B cell (primary cell): ENCODE results near the gene PHKA2. TPM values are rescaled to one million over a fixed set of nuclear protein-coding genes. Genes with fewer than 3 reads are reported as not detected.
A peak's percentile ranks its signal among the peaks of the same experiment; 100 is the strongest.

ENCODE experiments used
- ATAC-seq: fragments of 200-7000 bp; cut with Tn5 transposase; one replicate; pipeline ENCODE4 v1.10.0; 2021; ENCODE audit warnings: low read depth, mild to moderate bottlenecking, moderate number of reproducible peaks, moderate library complexity
- CTCF ChIA-PET: fragments of 350-600 bp; sonication (Branson Sonifier 250); formaldehyde crosslinking; loops from one replicate; lab custom pipeline; 2021; ENCODE audit warnings: antibody characterized with exemption, inconsistent platforms; lab: Charles Lee
- POLR2A ChIA-PET: fragments of 350-600 bp; sonication (Branson Sonifier 250); formaldehyde crosslinking; loops from one replicate; lab custom pipeline; 2021; ENCODE audit warnings: antibody characterized with exemption; lab: Charles Lee
- DNase-seq: peaks from one replicate; pipeline ENCODE4 v3.0.0; 2013
- H2AFZ ChIP-seq: 2 replicates; pipeline ENCODE4 v1.6.1; 2012; ENCODE audit warnings: mild to moderate bottlenecking, low read depth, low read length; ENCODE audit not compliant: insufficient read depth, poor library complexity, severe bottlenecking
- H3K27ac ChIP-seq, 2 donors: 1 replicate in 1 of 2; 2 replicates in 1 of 2; pipeline ENCODE4 v1.5.1; 2012 to 2013; ENCODE audit warnings: low read length in 2 of 2, mild to moderate bottlenecking in 2 of 2, moderate library complexity in 1 of 2
- H3K27me3 ChIP-seq, 4 experiments: fragments of 200-600 bp in 1 of 4; sonication (generic) in 1 of 4; replicated peaks in 1 of 4; 1 replicate in 2 of 4; 2 replicates in 2 of 4; pipeline versions ENCODE4 v1.6.1 to v1.7.0; 2013 to 2016; ENCODE audit warnings: low read length in 3 of 4, mild to moderate bottlenecking in 2 of 4, mixed read lengths in 1 of 4, moderate library complexity in 1 of 4; ENCODE audit not compliant: insufficient read depth in 4 of 4, control insufficient read depth in 3 of 4; ENCODE audit errors: control extremely low read depth in 1 of 4
- H3K36me3 ChIP-seq, 2 experiments: replicated peaks in 1 of 2; 1 replicate in 1 of 2; 2 replicates in 1 of 2; pipeline versions ENCODE4 v1.6.1 to v1.7.1; 2013; ENCODE audit warnings: low read length in 1 of 2; ENCODE audit not compliant: insufficient read depth in 2 of 2, control insufficient read depth in 1 of 2; ENCODE audit errors: control extremely low read depth in 1 of 2, extremely low read depth in 1 of 2
- H3K4me1 ChIP-seq, 2 donors: fragments of 200-600 bp in 1 of 2; sonication (generic) in 1 of 2; 1 replicate in 1 of 2; 2 replicates in 1 of 2; pipeline versions ENCODE4 v1.5.1 to v1.6.1; 2013 to 2017; ENCODE audit warnings: low read length in 2 of 2; ENCODE audit not compliant: control insufficient read depth in 2 of 2, insufficient read depth in 2 of 2
- H3K4me2 ChIP-seq: replicated peaks from 2 replicates; pipeline ENCODE3; 2012; ENCODE audit warnings: mild to moderate bottlenecking, low read depth, low read length; ENCODE audit not compliant: poor library complexity, severe bottlenecking
- H3K4me3 ChIP-seq, 5 experiments: fragments of 200-600 bp in 1 of 5; sonication (generic) in 1 of 5; 1 replicate in 3 of 5; 2 replicates in 2 of 5; pipeline versions ENCODE4 v1.5.1 to v1.7.0; 2011 to 2016; ENCODE audit warnings: low read length in 4 of 5, mild to moderate bottlenecking in 4 of 5, low read depth in 2 of 5, control low read depth in 1 of 5, moderate library complexity in 1 of 5; ENCODE audit not compliant: insufficient read depth in 1 of 5; ENCODE audit errors: control extremely low read depth in 1 of 5, extremely low read depth in 1 of 5
- H3K79me2 ChIP-seq: fragments of 200-600 bp; sonication (generic); one replicate; pipeline ENCODE4 v1.6.0; 2016; ENCODE audit warnings: low read length; ENCODE audit not compliant: control insufficient read depth, insufficient read depth
- H3K9ac ChIP-seq: fragments of 200-600 bp; sonication (generic); 2 replicates; pipeline ENCODE4 v1.6.1; 2017; ENCODE audit warnings: mild to moderate bottlenecking, low read length, moderate library complexity
- H3K9me3 ChIP-seq, 3 donors: one replicate each; pipeline versions ENCODE4 v1.6.1 to v1.7.1; 2013; ENCODE audit warnings: low read length in 2 of 3; ENCODE audit not compliant: control insufficient read depth in 2 of 3, insufficient read depth in 1 of 3; ENCODE audit errors: control extremely low read depth in 1 of 3
- H4K20me1 ChIP-seq: 2 replicates; pipeline ENCODE4 v1.6.0; 2012; ENCODE audit warnings: mild to moderate bottlenecking, low read length; ENCODE audit not compliant: insufficient read depth, control insufficient read depth, poor library complexity, severe bottlenecking
- H3K27ac Mint-ChIP-seq: one replicate; pipeline ENCODE4 v1.8.0; 2021; ENCODE audit warnings: mixed read lengths
- H3K27me3 Mint-ChIP-seq: one replicate; pipeline ENCODE4 v1.8.0; 2021; ENCODE audit warnings: mixed read lengths
- H3K4me1 Mint-ChIP-seq: one replicate; pipeline ENCODE4 v1.8.0; 2021; ENCODE audit warnings: mixed read lengths
- H3K4me3 Mint-ChIP-seq: one replicate; pipeline ENCODE4 v1.8.0; 2021; ENCODE audit warnings: mixed read lengths
- H3K9me3 Mint-ChIP-seq: one replicate; pipeline ENCODE4 v1.8.0; 2022; ENCODE audit warnings: mixed read lengths; ENCODE audit not compliant: insufficient read depth
- CTCF ChIP-seq: fragments of 200-600 bp; IDR thresholded peaks from one replicate; pipeline ENCODE4 v1.8.0; 2022; ENCODE audit warnings: antibody characterized with exemption, mild to moderate bottlenecking
- EZH2 ChIP-seq: IDR thresholded peaks from 2 replicates; pipeline ENCODE4 v1.6.1; 2012; ENCODE audit warnings: borderline replicate concordance, low read depth, mild to moderate bottlenecking, moderate library complexity, low read length; ENCODE audit not compliant: insufficient read depth, poor library complexity, severe bottlenecking
- WGBS: methylation state at CpG from one replicate; pipeline ENCODE4 v1.1.5; 2013; ENCODE audit warnings: missing lambda C conversion rate; ENCODE audit not compliant: insufficient coverage; 5-methylcytosine and 5-hydroxymethylcytosine counted together
- intact Hi-C: fragments of 100-400 bp; cut with micrococcal nuclease; formaldehyde crosslinking; loops from one replicate; pipeline ENCODE4 v1.10.0; 2022
- polyA plus RNA-seq: library from polyadenylated mRNA; depleted of rRNA; stranded (reverse); fragments of >200 nt; gene quantifications from 2 replicates; pipeline ENCODE4 v1.2.3, GENCODE V29; 2012
- total RNA-seq, 2 donors: library from RNA; stranded (reverse); fragments of 120-200 nt in 1 of 2; gene quantifications; 1 replicate in 1 of 2; 2 replicates in 1 of 2; pipeline versions ENCODE4 v1.2.3 to v1.2.4, GENCODE V29; 2013 to 2022

The PHKA2 gene
- total and polyA plus RNA-seq, 2 donors (not counting 1 experiment from before 2014, with no cell fraction given): 54.6 to 60.6 TPM

- peak; percentile 3 for DNase-seq
- CTCF ChIA-PET: interaction anchor here (1.6 kb wide), 1 partner anchor 402 kb away, joined by 5 read pairs; no protein-coding TSS in a partner anchor
- no peak for TF ChIP-seq EZH2
- no peak for TF ChIP-seq CTCF
These were observed 51.9 kb downstream of the PHKA2 start for GRCh38 chrX:18931972-18932371.

GRCh38 chrX:18929775-18930174, 54.1 kb downstream of the PHKA2 start:
- ChIA-PET CTCF (no interaction called here), POLR2A (no interaction called here)
- Histone ChIP-seq H2AFZ (no peak overlapping the region), H3K36me3 (peaks cover 0 to 23% of the 10 kb centered on the region in 2 experiments), H3K4me2 (no peak overlapping the region), H3K4me1 (no peaks in the 10 kb centered on the region), H3K79me2 (no peaks in the 10 kb centered on the region), H3K27ac (no peak overlapping the region), H4K20me1 (no peaks in the 10 kb centered on the region), H3K9me3 (no peaks in the 10 kb centered on the region), H3K4me3 (no peak overlapping the region), H3K9ac (no peak overlapping the region), H3K27me3 (no peaks in the 10 kb centered on the region)
- H3K27me3 Mint-ChIP-seq: no peaks in the 10 kb centered on the region
- intact Hi-C loops: no loop called here
- no peak overlapping the region for H3K27ac Mint-ChIP-seq
- no peak overlapping the region for H3K4me3 Mint-ChIP-seq
- DNase-seq (no peak), ATAC-seq (no peak)
- 80% methylated on average over 1 of the region's 3 CpGs for WGBS
- H3K9me3 Mint-ChIP-seq: no peaks in the 10 kb centered on the region
- TF ChIP-seq CTCF: no peak
- no peak for TF ChIP-seq EZH2
- H3K4me1 Mint-ChIP-seq: no peaks in the 10 kb centered on the region

More at GRCh38 chrX:18931972-18932371, 51.9 kb downstream of the PHKA2 start:
- H3K27ac Mint-ChIP-seq: no peak overlapping the region
- Histone ChIP-seq H3K36me3 (peaks cover 0 to 22% of the 10 kb centered on the region in 2 experiments), H4K20me1 (no peaks in the 10 kb centered on the region), H3K9ac (no peak overlapping the region), H3K79me2 (no peaks in the 10 kb centered on the region), H3K27ac (no peak overlapping the region), H3K4me3 (no peak overlapping the region), H3K9me3 (no peaks in the 10 kb centered on the region), H3K4me1 (no peaks in the 10 kb centered on the region), H2AFZ (no peak overlapping the region), H3K4me2 (no peak overlapping the region), H3K27me3 (no peaks in the 10 kb centered on the region)
- intact Hi-C loops: no loop called here
- POLR2A ChIA-PET: no interaction called here
- H3K27me3 Mint-ChIP-seq: no peaks in the 10 kb centered on the region
- 100% methylated on average over 1 of the region's 9 CpGs for WGBS
- no peak for ATAC-seq
- no peaks in the 10 kb centered on the region for H3K4me1 Mint-ChIP-seq
- no peak overlapping the region for H3K4me3 Mint-ChIP-seq
- no peaks in the 10 kb centered on the region for H3K9me3 Mint-ChIP-seq
